MCF 10A (cell line): Measurements from ENCODE around the gene CMTM1. TPM values are rescaled to one million over a fixed set of nuclear protein-coding genes. Genes with fewer than 3 reads are reported as not detected.
A peak's percentile ranks its signal among the peaks of the same experiment; 100 is the strongest.

Experiments used
- BruUV-seq: library from RNA; stranded (reverse); fragments of 400-500 nt; replicated peaks from 2 replicates; lab custom pipeline; 2021; lab: Mats Ljungman, UMichigan
- CTCF ChIA-PET: fragments of 300-600 bp; sonication (Branson Sonifier 250); formaldehyde crosslinking; extraction: SDS; loops from one replicate; lab custom pipeline; 2021; ENCODE audit warnings: antibody characterized with exemption, inconsistent platforms; lab: Yijun Ruan, JAX
- POLR2A ChIA-PET: fragments of 300-600, 350-650 bp; sonication (Branson Sonifier 250); formaldehyde crosslinking; extraction: SDS; loops from one replicate; lab custom pipeline; 2020; ENCODE audit warnings: antibody characterized with exemption, inconsistent platforms; lab: Yijun Ruan, JAX
- DNase-seq: peaks from one replicate; pipeline ENCODE4 v3.0.0-alpha.2; 2018; ENCODE audit not compliant: unreplicated experiment
- H3K27ac Mint-ChIP-seq: one replicate; pipeline ENCODE4 v1.8.0; 2022; ENCODE audit warnings: mild to moderate bottlenecking, low read depth, mixed read lengths; ENCODE audit not compliant: unreplicated experiment
- H3K27me3 Mint-ChIP-seq: one replicate; pipeline ENCODE4 v1.8.0; 2022; ENCODE audit warnings: mixed read lengths; ENCODE audit not compliant: insufficient read depth, unreplicated experiment
- H3K36me3 Mint-ChIP-seq: one replicate; pipeline ENCODE4 v1.8.0; 2022; ENCODE audit warnings: mild to moderate bottlenecking, moderate library complexity, mixed read lengths; ENCODE audit not compliant: insufficient read depth, unreplicated experiment
- H3K4me1 Mint-ChIP-seq: one replicate; pipeline ENCODE4 v1.8.0; 2022; ENCODE audit warnings: mixed read lengths; ENCODE audit not compliant: insufficient read depth, unreplicated experiment
- H3K4me3 Mint-ChIP-seq: one replicate; pipeline ENCODE4 v1.8.0; 2022; ENCODE audit warnings: mild to moderate bottlenecking, moderate library complexity, mixed read lengths; ENCODE audit not compliant: unreplicated experiment
- H3K9me3 Mint-ChIP-seq: one replicate; pipeline ENCODE4 v1.8.0; 2022; ENCODE audit warnings: mixed read lengths; ENCODE audit not compliant: unreplicated experiment
- CTCF ChIP-seq: fragments of 200-600 bp; IDR thresholded peaks from one replicate; pipeline ENCODE4 v1.8.0; 2022; ENCODE audit warnings: antibody characterized with exemption, mild to moderate bottlenecking; ENCODE audit not compliant: unreplicated experiment
- intact Hi-C: fragments of 100-400 bp; cut with micrococcal nuclease; formaldehyde crosslinking; loops from 2 replicates; pipeline ENCODE4 v1.14.1; 2022
- total RNA-seq: library from RNA; stranded (reverse); gene quantifications from 2 replicates; pipeline ENCODE4 v1.2.3, GENCODE V29; 2022

CMTM1 gene
- total RNA-seq, 1 experiment from 2014 or later, result 2.1 TPM

GRCh38 chr16:66549284-66550131, 16.7 kb upstream of the CMTM1 start, which contains the start of gene TK2:
Gene TK2, minus strand, starts transcription at chr16:66550122. Its CDS starts 61 bp downstream, at chr16:66550061.
- intact Hi-C loops, result loop anchor here (2.0 to 10.0 kb wide), 2 partner anchors 67 to 145 kb away; no protein-coding TSS in a partner anchor
- no peak for DNase-seq
- peaks cover 39% of the 10 kb centered on the region for H3K4me1 Mint-ChIP-seq
- no peaks in the 10 kb centered on the region for H3K27me3 Mint-ChIP-seq
- CTCF ChIA-PET, result interaction anchor here (0.9 to 1.6 kb wide), 3 partner anchors 10 to 54 kb away, joined by 3 to 4 read pairs (median 4); no protein-coding TSS in a partner anchor
- H3K9me3 Mint-ChIP-seq, result no peaks in the 10 kb centered on the region
- TF ChIP-seq CTCF, result no peak
- peaks cover 30% of the 10 kb centered on the region for H3K36me3 Mint-ChIP-seq
- peak within 1 kb of the TSS; percentile 81 for H3K4me3 Mint-ChIP-seq
- H3K27ac Mint-ChIP-seq, result peak within 1 kb of the TSS; percentile 75
- POLR2A ChIA-PET, result interaction anchor here (0.6 to 7.6 kb wide), 11 partner anchors 10 to 371 kb away, joined by 3 to 97 read pairs (median 3); no protein-coding TSS in a partner anchor
- BruUV-seq, result TSS peak; percentile 48

- ChIA-PET CTCF (interaction anchor here (0.7 to 2.4 kb wide), 10 partner anchors 12 to 192 kb away, joined by 3 to 17 read pairs (median 4); no protein-coding TSS in a partner anchor), POLR2A (interaction anchor here (0.7 to 7.6 kb wide), 8 partner anchors 12 to 279 kb away, joined by 3 to 97 read pairs (median 7); partner anchors contain the start of gene NAE1)
- H3K27ac Mint-ChIP-seq, result no peak overlapping the region
- intact Hi-C loops, result loop anchor here (2.0 to 10.0 kb wide), 2 partner anchors 69 to 147 kb away; no protein-coding TSS in a partner anchor
- no peaks in the 10 kb centered on the region for H3K27me3 Mint-ChIP-seq
- TF ChIP-seq CTCF, result no peak
- peaks cover 57% of the 10 kb centered on the region for H3K4me1 Mint-ChIP-seq
- H3K36me3 Mint-ChIP-seq, result peaks cover 25% of the 10 kb centered on the region
- DNase-seq, result peak; percentile 38
- peak overlapping the region; percentile 89 for H3K4me3 Mint-ChIP-seq
- BruUV-seq, result no TSS peak
- no peaks in the 10 kb centered on the region for H3K9me3 Mint-ChIP-seq
Measured at GRCh38 chr16:66551348-66551759, 14.9 kb upstream of the CMTM1 start.

GRCh38 chr16:66551788-66552285, 14.4 kb upstream of the CMTM1 start:
- no peak for DNase-seq
- H3K4me3 Mint-ChIP-seq, result peak overlapping the region; percentile 89
- intact Hi-C loops, result loop anchor here (2.0 to 10.0 kb wide), 3 partner anchors 43 to 147 kb away; no protein-coding TSS in a partner anchor
- no peaks in the 10 kb centered on the region for H3K9me3 Mint-ChIP-seq
- BruUV-seq, result TSS peak; percentile 25
- H3K4me1 Mint-ChIP-seq, result peaks cover 58% of the 10 kb centered on the region
- ChIA-PET CTCF (interaction anchor here (0.6 to 2.4 kb wide), 13 partner anchors 11 to 316 kb away, joined by 3 to 17 read pairs (median 3); no protein-coding TSS in a partner anchor), POLR2A (interaction anchor here (0.7 to 7.6 kb wide), 13 partner anchors 9 to 278 kb away, joined by 3 to 97 read pairs (median 6); partner anchors contain the start of genes CMTM1 and NAE1)
- no peaks in the 10 kb centered on the region for H3K27me3 Mint-ChIP-seq
- H3K36me3 Mint-ChIP-seq, result peaks cover 24% of the 10 kb centered on the region
- TF ChIP-seq CTCF, result no peak
- peak overlapping the region; percentile 86 for H3K27ac Mint-ChIP-seq
